ENCODE measurements around the gene NHERF2.
"Not testable (repeated sequence)": the region's sequence is repeated elsewhere in the genome, so short reads cannot be mapped to it uniquely, and the experiment has no call there.

Gene NHERF2

GRCh38 chr16:2028146-2028545, 1.4 kb downstream of the NHERF2 start:
- no peak for DNase-seq (ENCODE audit: low spot score)

DNA sequence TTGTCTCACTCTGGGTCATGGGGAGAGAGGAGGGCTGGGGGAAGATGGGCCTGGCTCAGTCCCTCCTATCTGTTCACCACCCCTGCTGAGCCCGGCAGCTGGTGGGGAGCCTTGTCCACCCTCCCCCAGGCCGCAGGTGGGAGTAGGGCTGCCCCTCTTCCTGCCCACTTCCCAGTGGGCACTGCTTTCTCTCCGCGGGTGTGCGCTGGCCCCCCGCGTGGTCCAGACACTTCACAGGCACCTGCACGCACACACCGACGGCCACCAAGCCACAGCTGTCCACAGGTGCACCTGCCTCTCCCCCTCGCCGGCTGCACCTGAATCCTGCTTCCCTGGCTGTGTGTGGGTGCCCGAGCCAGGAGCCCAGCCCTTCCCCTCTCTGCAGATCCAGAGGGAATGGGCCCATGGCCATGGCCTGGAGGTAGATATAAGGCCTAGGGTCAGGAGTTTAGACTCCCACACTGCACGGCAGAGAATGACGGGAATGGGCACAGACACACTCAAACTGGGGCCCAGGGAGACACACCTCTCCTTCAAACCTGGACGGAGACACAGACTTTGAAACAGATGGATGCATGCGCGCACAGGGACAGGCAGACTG, 2.0 kb downstream of the NHERF2 start:
- no peak for DNase-seq (ENCODE audit: low spot score)

DNA sequence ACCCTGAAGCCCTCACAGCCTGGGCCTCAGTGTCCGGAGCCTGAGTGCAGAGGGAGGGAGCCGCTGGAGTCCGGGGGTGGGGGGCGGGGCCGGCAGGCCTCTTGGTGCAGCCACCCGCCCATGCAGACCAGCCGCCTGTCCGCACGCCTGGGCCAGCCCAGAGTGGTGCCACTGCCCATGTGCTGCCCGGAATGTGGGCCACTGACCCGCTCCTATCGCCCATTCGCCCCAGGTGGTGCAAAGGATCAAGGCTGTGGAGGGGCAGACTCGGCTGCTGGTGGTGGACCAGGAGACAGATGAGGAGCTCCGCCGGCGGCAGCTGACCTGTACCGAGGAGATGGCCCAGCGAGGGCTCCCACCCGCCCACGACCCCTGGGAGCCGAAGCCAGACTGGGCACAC, 2.6 kb downstream of the NHERF2 start:
- no peak for DNase-seq (ENCODE audit: low spot score)

- DNase-seq (ENCODE audit: low spot score): no peak
Measured at GRCh38 chr16:2030036-2030435, 3.3 kb downstream of the NHERF2 start.

GRCh38 chr16:2031081-2031577, 4.4 kb downstream of the NHERF2 start:
- no peak for DNase-seq (ENCODE audit: low spot score)

DNA sequence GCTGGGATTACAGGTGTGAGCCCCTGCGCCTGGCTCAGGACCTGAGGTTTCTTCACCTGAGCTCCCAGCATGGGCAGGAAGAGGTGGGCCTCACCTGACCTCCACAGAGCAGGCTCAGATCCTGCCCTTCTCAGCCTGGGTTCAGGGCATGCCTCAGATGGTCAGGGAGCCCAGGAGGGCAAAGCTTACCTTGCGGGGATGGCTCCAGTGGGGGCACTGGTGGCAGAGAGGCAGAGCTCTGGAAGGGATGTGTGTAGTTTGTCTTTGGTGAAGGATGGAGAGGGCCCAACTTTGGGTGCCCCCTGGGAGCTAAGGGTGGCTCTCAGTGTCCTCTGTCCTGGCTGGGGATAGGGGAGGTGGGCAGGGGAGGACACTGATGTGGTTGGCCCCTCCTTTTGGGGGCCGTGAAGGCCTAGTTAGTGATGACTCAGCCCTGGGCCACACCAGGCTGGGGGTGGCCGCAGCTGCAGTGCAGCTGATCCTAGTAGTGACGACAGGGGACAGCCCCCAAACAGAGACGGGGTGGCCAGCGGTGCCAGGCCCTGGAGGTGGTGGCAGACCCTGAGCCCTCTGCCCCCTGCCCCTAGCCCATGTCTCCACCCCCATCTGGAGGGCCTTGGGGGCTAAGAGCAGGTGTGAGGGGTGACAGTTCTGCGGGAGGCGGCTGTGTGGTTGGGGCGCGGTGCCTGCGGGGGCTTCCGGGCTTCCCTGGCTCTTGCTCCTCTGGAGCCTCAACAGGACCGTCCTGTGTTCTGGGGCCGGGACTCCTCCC, 5.8 kb downstream of the NHERF2 start:
- DNase-seq (ENCODE audit: low spot score): peak; percentile 59

GRCh38 chr16:2033057-2033908, 6.6 kb downstream of the NHERF2 start:
- peak; percentile 72 for DNase-seq (ENCODE audit: low spot score)

DNA sequence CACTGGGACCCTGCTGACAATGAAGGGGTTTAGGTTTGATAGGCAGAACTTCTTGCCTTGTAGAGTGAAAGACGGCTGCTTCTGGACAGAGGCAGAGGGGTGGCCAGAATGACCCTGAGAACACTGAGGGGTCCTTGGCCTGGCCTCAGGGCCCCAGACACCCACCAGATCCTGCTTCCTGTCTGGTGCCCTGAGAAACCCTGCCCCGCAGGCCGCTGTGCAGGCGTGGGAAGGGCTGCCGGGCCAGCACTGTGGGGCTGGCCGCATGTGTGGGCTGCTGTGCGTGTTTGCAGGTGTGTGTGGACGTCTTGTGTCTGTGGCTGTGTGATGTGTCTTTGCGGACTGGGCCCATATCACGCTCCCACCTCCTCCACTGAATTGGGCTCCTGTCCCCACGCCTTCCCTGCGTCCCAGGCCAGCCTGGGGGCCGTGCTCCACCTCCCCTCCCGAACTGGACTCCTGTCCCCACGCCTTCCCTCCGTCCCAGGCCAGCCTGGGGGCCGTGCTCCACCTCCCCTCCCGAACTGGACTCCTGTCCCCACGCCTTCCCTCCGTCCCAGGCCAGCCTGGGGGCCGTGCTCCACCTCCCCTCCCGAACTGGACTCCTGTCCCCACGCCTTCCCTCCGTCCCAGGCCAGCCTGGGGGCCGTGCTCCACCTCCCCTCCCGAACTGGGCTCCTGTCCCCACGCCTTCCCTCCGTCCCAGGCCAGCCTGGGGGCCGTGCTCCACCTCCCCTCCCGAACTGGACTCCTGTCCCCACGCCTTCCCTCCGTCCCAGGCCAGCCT, 7.4 kb downstream of the NHERF2 start:
- not testable (repeated sequence) for DNase-seq (ENCODE audit: low spot score)

GRCh38 chr16:2034696-2035430, 8.2 kb downstream of the NHERF2 start:
- no peak for DNase-seq (ENCODE audit: low spot score)

- DNase-seq (ENCODE audit: low spot score): peak; percentile 93
Measured at GRCh38 chr16:2035431-2036199, 8.9 kb downstream of the NHERF2 start.

- DNase-seq (ENCODE audit: low spot score): no peak
Measured at GRCh38 chr16:2036200-2036966, 9.7 kb downstream of the NHERF2 start.

DNA sequence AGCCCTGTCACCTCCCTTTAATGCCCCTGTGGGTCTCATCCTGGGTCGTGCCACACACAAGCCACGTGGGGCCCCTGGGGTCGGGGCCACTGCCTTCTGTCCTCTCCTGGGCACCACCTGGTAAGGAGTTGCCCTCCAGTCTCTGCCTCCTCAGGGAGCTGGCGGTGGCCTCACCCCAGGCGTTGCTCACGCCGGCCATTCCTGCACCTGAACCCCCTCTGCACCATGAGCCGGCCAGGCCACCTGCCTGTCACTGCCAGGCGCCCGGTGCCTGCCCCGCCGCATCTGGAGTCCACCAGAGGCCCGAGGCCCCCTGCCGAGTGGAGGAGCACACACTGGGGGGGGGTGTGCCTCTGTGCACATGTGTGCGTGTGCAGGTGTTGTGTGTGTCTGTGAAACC, 10.4 kb downstream of the NHERF2 start:
- DNase-seq (ENCODE audit: low spot score): no peak

GRCh38 chr16:2037647-2038381, 11.1 kb downstream of the NHERF2 start:
- DNase-seq (ENCODE audit: low spot score): no peak

DNA sequence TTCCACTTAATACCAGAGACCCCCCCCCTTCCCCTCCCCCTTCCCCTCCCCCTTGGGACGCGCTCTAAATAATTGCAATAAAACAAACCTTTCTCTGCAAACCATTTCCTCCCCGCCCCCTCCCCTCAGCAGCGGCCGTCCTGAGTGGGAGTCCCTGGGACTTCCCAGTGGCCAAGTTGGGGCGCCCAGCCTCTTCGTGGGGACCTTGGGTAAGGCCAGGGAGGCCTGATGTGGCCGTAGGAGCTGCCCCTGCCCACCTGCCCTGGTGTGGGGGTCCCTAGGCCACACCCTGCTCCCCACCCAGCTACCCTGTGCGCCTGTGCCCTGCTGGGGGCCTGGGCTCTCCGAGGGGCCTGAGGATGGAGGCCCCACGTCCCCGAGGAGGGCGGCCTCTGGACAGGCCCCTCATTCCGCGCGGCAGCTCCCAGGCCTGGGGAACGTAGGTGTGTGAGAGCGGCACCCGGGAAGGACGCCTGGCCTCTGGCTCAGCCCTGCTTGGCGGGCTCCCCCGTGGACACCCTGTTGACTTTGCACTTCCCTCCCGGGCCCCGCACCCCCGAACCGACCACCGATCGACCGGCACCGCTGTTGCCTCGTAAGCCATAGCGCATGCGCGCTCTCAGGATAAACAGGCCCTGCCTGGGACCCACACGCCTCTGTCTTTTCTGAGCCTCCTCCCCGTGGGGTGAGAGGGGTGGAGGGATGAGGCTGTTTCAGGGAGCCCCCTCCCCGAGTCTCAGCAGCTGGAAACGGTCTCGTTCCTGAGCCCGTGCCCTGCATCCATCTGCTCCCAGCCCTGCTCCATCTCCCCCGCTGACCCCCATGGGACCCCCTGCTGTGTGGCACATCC, 11.9 kb downstream of the NHERF2 start:
- no peak for DNase-seq (ENCODE audit: low spot score)

DNA sequence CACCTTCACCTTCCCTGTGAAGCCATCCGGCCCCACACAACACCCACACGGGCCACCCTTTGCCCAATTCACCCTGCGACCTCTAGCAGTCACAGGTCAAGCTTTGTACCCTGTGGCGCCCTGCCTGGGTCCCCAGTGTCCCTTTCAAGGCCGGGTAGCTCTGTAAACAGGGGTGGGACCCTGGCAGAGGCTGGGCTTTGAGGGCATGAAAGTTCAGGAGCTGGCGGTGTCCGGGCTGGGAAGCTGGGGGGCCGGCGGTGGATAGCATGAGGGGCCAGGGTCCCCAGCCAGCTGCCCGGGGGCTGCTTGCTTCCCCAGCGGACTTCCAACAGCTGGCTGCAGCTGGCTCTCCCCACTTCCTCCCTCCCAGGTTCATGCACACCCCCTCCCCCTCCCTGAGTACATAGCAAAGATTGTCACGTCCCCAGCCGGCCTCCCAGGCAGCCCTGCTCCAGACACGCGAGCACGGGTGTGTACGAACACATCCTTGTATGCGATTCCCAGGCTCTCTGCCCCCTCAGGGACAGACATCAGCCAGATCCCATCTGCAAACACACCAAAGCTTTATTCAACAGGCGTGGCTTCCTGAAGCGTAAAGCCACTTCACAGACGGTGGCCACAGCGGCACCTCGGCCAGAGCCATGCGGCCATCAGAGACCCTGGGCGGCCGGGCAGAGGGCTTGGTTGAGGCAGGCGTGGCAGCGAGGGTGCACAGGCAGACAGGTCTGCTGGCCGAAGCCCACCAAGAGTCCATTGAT, 12.8 kb downstream of the NHERF2 start:
- peak; percentile 98 for DNase-seq (ENCODE audit: low spot score)

GRCh38 chr16:2040041-2040786, 13.5 kb downstream of the NHERF2 start:
- no peak for DNase-seq (ENCODE audit: low spot score)
